SU-DHL-6 (cell line): Measurements from ENCODE around the gene WFDC13.

ENCODE experiments used
- CTCF ChIP-seq: fragments of 200-600 bp; sonication (generic); IDR thresholded peaks from one replicate; pipeline ENCODE4 v1.5.1; 2017; ENCODE audit warnings: antibody characterized with exemption, mild to moderate bottlenecking, low read length, moderate library complexity; ENCODE audit not compliant: insufficient read depth, poor library complexity, severe bottlenecking
- EZH2phosphoT487 ChIP-seq: fragments of 200-600 bp; sonication (generic), shearing (Covaris generic); conservative IDR thresholded peaks from 2 replicates; pipeline ENCODE4 v1.6.1; 2018; ENCODE audit warnings: mild to moderate bottlenecking, antibody characterized with exemption, low read length, moderate library complexity, mixed read lengths

- no peak for TF ChIP-seq CTCF
- no peak for TF ChIP-seq EZH2phosphoT487
Measured at GRCh38 chr20:45685896-45686295, 15.9 kb upstream of the WFDC13 start.
